ENCODE measurements around the gene TCN1. TPM values are rescaled to one million over a fixed set of nuclear protein-coding genes. Genes with fewer than 3 reads are reported as not detected.
"Not testable (repeated sequence)": the region's sequence is repeated elsewhere in the genome, so short reads cannot be mapped to it uniquely, and the experiment has no call there.

TCN1 gene
- total and polyA plus RNA-seq, 2 donors from 2014 or later: 1.8 TPM; not detected in 1

- H3K9me3 ChIP-seq (ENCODE audit: control insufficient read depth in 2 of 3, insufficient read depth in 1 of 3, low read length in 3 of 3): no peaks in the 10 kb centered on the region
- TF ChIP-seq CTCF (IDR thresholded peaks at IDR 0.05; ENCODE audit: borderline replicate concordance, extremely low read depth, insufficient read depth): no peak
- FAIRE-seq: no peak
These were observed 32.7 kb downstream of the TCN1 start for GRCh38 chr11:59833602-59834001.

GRCh38 chr11:59829358-59829757, 36.9 kb downstream of the TCN1 start:
- no peak overlapping the region for H3K27ac ChIP-seq (ENCODE audit: low read depth in 2 of 2, low read length in 2 of 2)
- no peaks in the 10 kb centered on the region for H3K4me1 ChIP-seq (ENCODE audit: control insufficient read depth in 2 of 3, insufficient read depth in 2 of 3, low read depth in 1 of 3, low read length in 3 of 3)
- no peaks in the 10 kb centered on the region for H3K27me3 ChIP-seq (ENCODE audit: control insufficient read depth, insufficient read depth, low read length)
- H3K4me3 ChIP-seq (ENCODE audit: low read length in 3 of 3): no peak overlapping the region
- no peaks in the 10 kb centered on the region for H3K9me3 ChIP-seq (ENCODE audit: control insufficient read depth in 2 of 3, insufficient read depth in 1 of 3, low read length in 3 of 3)
- H3K36me3 ChIP-seq (ENCODE audit: control insufficient read depth in 2 of 3, insufficient read depth in 3 of 3, low read length in 3 of 3): no peaks in the 10 kb centered on the region
- TF ChIP-seq CTCF (IDR thresholded peaks at IDR 0.05; ENCODE audit: borderline replicate concordance, extremely low read depth, insufficient read depth): no peak
- intact Hi-C loops (cut with DNase I): no loop called here
- H3K9ac ChIP-seq (ENCODE audit: low read length in 3 of 3): no peak overlapping the region
- DNase-seq (no peak), FAIRE-seq (no peak)

More at GRCh38 chr11:59833602-59834001, 32.7 kb downstream of the TCN1 start:
- no peak overlapping the region for H3K9ac ChIP-seq (ENCODE audit: low read length in 3 of 3)
- H3K4me1 ChIP-seq (ENCODE audit: control insufficient read depth in 2 of 3, insufficient read depth in 2 of 3, low read depth in 1 of 3, low read length in 3 of 3): no peaks in the 10 kb centered on the region
- intact Hi-C loops (cut with DNase I): no loop called here
- H3K27ac ChIP-seq (ENCODE audit: low read depth in 2 of 2, low read length in 2 of 2): no peak overlapping the region
- no peak for DNase-seq
- H3K36me3 ChIP-seq (ENCODE audit: control insufficient read depth in 2 of 3, insufficient read depth in 3 of 3, low read length in 3 of 3): no peaks in the 10 kb centered on the region
- no peaks in the 10 kb centered on the region for H3K27me3 ChIP-seq (ENCODE audit: control insufficient read depth, insufficient read depth, low read length)
- no peak overlapping the region for H3K4me3 ChIP-seq (ENCODE audit: low read length in 3 of 3)

- Histone ChIP-seq H3K27me3 (ENCODE audit: control insufficient read depth, insufficient read depth, low read length) (no peaks in the 10 kb centered on the region), H3K4me1 (ENCODE audit: control insufficient read depth in 2 of 3, insufficient read depth in 2 of 3, low read depth in 1 of 3, low read length in 3 of 3) (no peaks in the 10 kb centered on the region), H3K27ac (ENCODE audit: low read depth in 2 of 2, low read length in 2 of 2) (no peak overlapping the region), H3K9ac (ENCODE audit: low read length in 3 of 3) (no peak overlapping the region), H3K4me3 (ENCODE audit: low read length in 3 of 3) (no peak overlapping the region), H3K9me3 (ENCODE audit: control insufficient read depth in 2 of 3, insufficient read depth in 1 of 3, low read length in 3 of 3) (no peaks in the 10 kb centered on the region), H3K36me3 (ENCODE audit: control insufficient read depth in 2 of 3, insufficient read depth in 3 of 3, low read length in 3 of 3) (no peaks in the 10 kb centered on the region)
- intact Hi-C loops (cut with DNase I): no loop called here
- DNase-seq (peak in 2 of 5 donors; percentile 37 to 63), FAIRE-seq (peak; percentile 21)
- TF ChIP-seq CTCF (IDR thresholded peaks at IDR 0.05; ENCODE audit: borderline replicate concordance, extremely low read depth, insufficient read depth): peak; percentile 63
These were observed 43.2 kb downstream of the TCN1 start for GRCh38 chr11:59822989-59823566.

- Histone ChIP-seq H3K36me3 (ENCODE audit: control insufficient read depth in 2 of 3, insufficient read depth in 3 of 3, low read length in 3 of 3) (no peaks in the 10 kb centered on the region), H3K9ac (ENCODE audit: low read length in 3 of 3) (no peak overlapping the region), H3K27me3 (ENCODE audit: control insufficient read depth, insufficient read depth, low read length) (no peaks in the 10 kb centered on the region), H3K27ac (ENCODE audit: low read depth in 2 of 2, low read length in 2 of 2) (no peak overlapping the region), H3K4me1 (ENCODE audit: control insufficient read depth in 2 of 3, insufficient read depth in 2 of 3, low read depth in 1 of 3, low read length in 3 of 3) (no peaks in the 10 kb centered on the region), H3K4me3 (ENCODE audit: low read length in 3 of 3) (no peak overlapping the region), H3K9me3 (ENCODE audit: control insufficient read depth in 2 of 3, insufficient read depth in 1 of 3, low read length in 3 of 3) (no peaks in the 10 kb centered on the region)
- TF ChIP-seq CTCF (IDR thresholded peaks at IDR 0.05; ENCODE audit: borderline replicate concordance, extremely low read depth, insufficient read depth): no peak
- intact Hi-C loops (cut with DNase I): no loop called here
- DNase-seq (no peak), FAIRE-seq (no peak)
These were observed 47.7 kb downstream of the TCN1 start for GRCh38 chr11:59818572-59818971.

- H3K4me3 ChIP-seq (ENCODE audit: low read length in 3 of 3); H3K36me3 ChIP-seq (ENCODE audit: control insufficient read depth in 2 of 3, insufficient read depth in 3 of 3, low read length in 3 of 3); H3K27me3 ChIP-seq (ENCODE audit: control insufficient read depth, insufficient read depth, low read length); intact Hi-C loops (cut with DNase I); H3K4me1 ChIP-seq (ENCODE audit: control insufficient read depth in 2 of 3, insufficient read depth in 2 of 3, low read depth in 1 of 3, low read length in 3 of 3); FAIRE-seq; DNase-seq; H3K9ac ChIP-seq (ENCODE audit: low read length in 3 of 3); H3K27ac ChIP-seq (ENCODE audit: low read depth in 2 of 2, low read length in 2 of 2); H3K9me3 ChIP-seq (ENCODE audit: control insufficient read depth in 2 of 3, insufficient read depth in 1 of 3, low read length in 3 of 3): not testable (repeated sequence)
These were observed 49.9 kb downstream of the TCN1 start for GRCh38 chr11:59816434-59816833.

Measured in kidney (tissue), 14 donors.